Measurements from ENCODE around the gene DMAP1. TPM values are rescaled to one million over a fixed set of nuclear protein-coding genes. Genes with fewer than 3 reads are reported as not detected.

Gene DMAP1
- polyA plus RNA-seq, 1 donor (not counting 4 experiments of a cell fraction or from before 2014, with no cell fraction given): 27.2 TPM

GRCh38 chr1:44222397-44223186 is 9.3 kb downstream of the DMAP1 start:
- H3K4me2 ChIP-seq (ENCODE audit: control insufficient read depth, extremely low read depth, insufficient read depth, low read depth, low read length): no peak overlapping the region
- DNase-seq (ENCODE audit: low read depth, low spot score): no peak
- no peaks in the 10 kb centered on the region for H4K20me1 ChIP-seq (ENCODE audit: control insufficient read depth, extremely low read depth, insufficient read depth, low read length)
- no peak overlapping the region for H3K27ac ChIP-seq (ENCODE audit: control insufficient read depth, insufficient read depth, low read length)
- H3K4me1 ChIP-seq (ENCODE audit: control insufficient read depth, extremely low read depth, insufficient read depth, low read length): no peaks in the 10 kb centered on the region
- peaks cover 16 to 28% of the 10 kb centered on the region in 2 experiments for H3K36me3 ChIP-seq (ENCODE audit: control insufficient read depth in 2 of 2, extremely low read depth in 1 of 2, insufficient read depth in 2 of 2, low read length in 2 of 2)
- H3K4me3 ChIP-seq (ENCODE audit: control insufficient read depth in 2 of 3, extremely low read depth in 1 of 3, insufficient read depth in 2 of 3, low read depth in 1 of 3, low read length in 3 of 3): no peak overlapping the region
- dilution Hi-C loops (cut with MboI; ENCODE audit: extremely low pct_ligation_motif_present, low sequenced_read_pairs): no loop called here
- H3K27me3 ChIP-seq (ENCODE audit: control insufficient read depth, extremely low read depth, insufficient read depth, low read length): no peaks in the 10 kb centered on the region
- no peaks in the 10 kb centered on the region for H3K79me2 ChIP-seq (ENCODE audit: control insufficient read depth, insufficient read depth, low read length)
- H3K9ac ChIP-seq (ENCODE audit: control insufficient read depth, extremely low read depth, insufficient read depth, low read length): no peak overlapping the region
- FAIRE-seq: no peak
- H3K9me1 ChIP-seq (ENCODE audit: control insufficient read depth, extremely low read depth, insufficient read depth, low read length): no peaks in the 10 kb centered on the region
- no peak overlapping the region for H2AFZ ChIP-seq (ENCODE audit: control insufficient read depth, low read length)
- TF ChIP-seq CTCF (optimal IDR thresholded peaks at IDR 0.05 in 1 of 3, IDR thresholded peaks at IDR 0.05 in 1 of 3, conservative IDR thresholded peaks at IDR 0.05 in 1 of 3; ENCODE audit: extremely low read depth in 1 of 3, insufficient read depth in 2 of 3, low read length in 3 of 3) (no peak), EZH2 (IDR thresholded peaks at IDR 0.05; ENCODE audit: low read length) (no peak)
- no peaks in the 10 kb centered on the region for H3K9me3 ChIP-seq (ENCODE audit: control insufficient read depth, low read depth, low read length)

- no peak overlapping the region for H3K4me2 ChIP-seq (ENCODE audit: control insufficient read depth, extremely low read depth, insufficient read depth, low read depth, low read length)
Observed at GRCh38 chr1:44223187-44223610, 9.9 kb downstream of the DMAP1 start.

More at GRCh38 chr1:44223187-44223610, 9.9 kb downstream of the DMAP1 start:
- H3K36me3 ChIP-seq (ENCODE audit: control insufficient read depth in 2 of 2, extremely low read depth in 1 of 2, insufficient read depth in 2 of 2, low read length in 2 of 2): peaks cover 13 to 26% of the 10 kb centered on the region in 2 experiments
- DNase-seq (ENCODE audit: low read depth, low spot score) (no peak), FAIRE-seq (no peak)
- dilution Hi-C loops (cut with MboI; ENCODE audit: extremely low pct_ligation_motif_present, low sequenced_read_pairs): no loop called here
- no peak overlapping the region for H3K27ac ChIP-seq (ENCODE audit: control insufficient read depth, insufficient read depth, low read length)
- H4K20me1 ChIP-seq (ENCODE audit: control insufficient read depth, extremely low read depth, insufficient read depth, low read length): no peaks in the 10 kb centered on the region
- no peaks in the 10 kb centered on the region for H3K27me3 ChIP-seq (ENCODE audit: control insufficient read depth, extremely low read depth, insufficient read depth, low read length)
- H3K9me3 ChIP-seq (ENCODE audit: control insufficient read depth, low read depth, low read length): no peaks in the 10 kb centered on the region
- no peak overlapping the region for H3K4me3 ChIP-seq (ENCODE audit: control insufficient read depth in 2 of 3, extremely low read depth in 1 of 3, insufficient read depth in 2 of 3, low read depth in 1 of 3, low read length in 3 of 3)
- H3K79me2 ChIP-seq (ENCODE audit: control insufficient read depth, insufficient read depth, low read length): no peaks in the 10 kb centered on the region
- no peak for TF ChIP-seq CTCF (optimal IDR thresholded peaks at IDR 0.05 in 1 of 3, IDR thresholded peaks at IDR 0.05 in 1 of 3, conservative IDR thresholded peaks at IDR 0.05 in 1 of 3; ENCODE audit: extremely low read depth in 1 of 3, insufficient read depth in 2 of 3, low read length in 3 of 3)
- TF ChIP-seq EZH2 (IDR thresholded peaks at IDR 0.05; ENCODE audit: low read length): no peak
- H3K9ac ChIP-seq (ENCODE audit: control insufficient read depth, extremely low read depth, insufficient read depth, low read length): no peak overlapping the region
- H2AFZ ChIP-seq (ENCODE audit: control insufficient read depth, low read length): no peak overlapping the region
- H3K9me1 ChIP-seq (ENCODE audit: control insufficient read depth, extremely low read depth, insufficient read depth, low read length): no peaks in the 10 kb centered on the region
- H3K4me1 ChIP-seq (ENCODE audit: control insufficient read depth, extremely low read depth, insufficient read depth, low read length): no peaks in the 10 kb centered on the region
